AG09319 (cell line): ENCODE data around the gene FUZ.

ENCODE experiments used
- DNase-seq: peaks from one replicate; pipeline ENCODE4 v3.0.0-alpha.2; 2010; ENCODE audit warnings: low read depth; ENCODE audit errors: extremely low read depth
- TF ChIP-seq, protein P1 (sequence below): IDR thresholded peaks from 2 replicates; pipeline ENCODE4 v1.5.1; 2011; ENCODE audit warnings: low read depth, mild to moderate bottlenecking, inconsistent platforms, low read length, moderate library complexity

FUZ gene, protein sequence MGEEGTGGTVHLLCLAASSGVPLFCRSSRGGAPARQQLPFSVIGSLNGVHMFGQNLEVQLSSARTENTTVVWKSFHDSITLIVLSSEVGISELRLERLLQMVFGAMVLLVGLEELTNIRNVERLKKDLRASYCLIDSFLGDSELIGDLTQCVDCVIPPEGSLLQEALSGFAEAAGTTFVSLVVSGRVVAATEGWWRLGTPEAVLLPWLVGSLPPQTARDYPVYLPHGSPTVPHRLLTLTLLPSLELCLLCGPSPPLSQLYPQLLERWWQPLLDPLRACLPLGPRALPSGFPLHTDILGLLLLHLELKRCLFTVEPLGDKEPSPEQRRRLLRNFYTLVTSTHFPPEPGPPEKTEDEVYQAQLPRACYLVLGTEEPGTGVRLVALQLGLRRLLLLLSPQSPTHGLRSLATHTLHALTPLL

DNA sequence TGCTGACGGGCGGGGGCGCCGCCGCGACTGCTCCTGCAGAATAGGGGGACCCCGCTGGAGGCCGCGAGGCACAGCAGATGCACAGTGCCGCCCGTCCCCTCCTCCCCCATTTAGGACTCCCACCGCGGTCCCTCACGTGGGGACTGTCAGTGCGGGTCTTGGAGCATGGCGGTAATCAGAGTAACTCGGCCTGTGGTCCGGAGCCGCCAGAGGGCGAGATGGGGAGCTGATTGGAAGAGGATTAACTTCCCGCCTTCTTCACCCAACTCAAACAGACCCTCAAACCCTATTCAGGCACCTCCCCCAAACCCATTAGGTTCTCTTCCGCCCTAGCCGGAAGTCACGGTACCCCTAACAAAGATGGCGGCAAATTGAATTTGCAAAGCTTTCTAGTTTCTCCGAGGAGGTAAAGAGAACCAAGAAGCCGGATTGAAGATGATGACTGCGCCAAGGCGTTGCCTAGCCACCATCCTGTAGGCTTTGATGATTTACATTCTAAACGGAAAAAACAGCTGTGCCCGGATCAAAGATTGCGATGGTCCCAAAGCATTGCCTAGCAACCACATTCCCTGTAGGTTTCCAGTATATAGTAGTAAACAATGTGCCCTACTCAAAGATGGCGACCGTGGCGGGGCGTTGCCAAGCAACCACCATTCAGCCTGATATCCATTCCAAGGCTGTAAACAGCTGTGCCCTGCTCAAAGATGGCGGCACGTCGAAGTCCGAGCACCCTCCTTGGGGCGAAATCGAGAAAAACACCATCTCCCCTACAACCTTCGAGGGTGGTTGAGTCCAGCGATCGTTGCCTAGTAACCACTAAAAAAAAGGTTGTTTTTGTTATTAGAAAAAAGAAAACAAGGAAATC is at the start of gene FUZ:
Gene FUZ (minus strand): TSS at position 296 of the 865 bp plus-strand sequence. CDS start 186 bp downstream, at position 110.
- peak; percentile 96 for DNase-seq
- TF ChIP-seq, protein P1, sequence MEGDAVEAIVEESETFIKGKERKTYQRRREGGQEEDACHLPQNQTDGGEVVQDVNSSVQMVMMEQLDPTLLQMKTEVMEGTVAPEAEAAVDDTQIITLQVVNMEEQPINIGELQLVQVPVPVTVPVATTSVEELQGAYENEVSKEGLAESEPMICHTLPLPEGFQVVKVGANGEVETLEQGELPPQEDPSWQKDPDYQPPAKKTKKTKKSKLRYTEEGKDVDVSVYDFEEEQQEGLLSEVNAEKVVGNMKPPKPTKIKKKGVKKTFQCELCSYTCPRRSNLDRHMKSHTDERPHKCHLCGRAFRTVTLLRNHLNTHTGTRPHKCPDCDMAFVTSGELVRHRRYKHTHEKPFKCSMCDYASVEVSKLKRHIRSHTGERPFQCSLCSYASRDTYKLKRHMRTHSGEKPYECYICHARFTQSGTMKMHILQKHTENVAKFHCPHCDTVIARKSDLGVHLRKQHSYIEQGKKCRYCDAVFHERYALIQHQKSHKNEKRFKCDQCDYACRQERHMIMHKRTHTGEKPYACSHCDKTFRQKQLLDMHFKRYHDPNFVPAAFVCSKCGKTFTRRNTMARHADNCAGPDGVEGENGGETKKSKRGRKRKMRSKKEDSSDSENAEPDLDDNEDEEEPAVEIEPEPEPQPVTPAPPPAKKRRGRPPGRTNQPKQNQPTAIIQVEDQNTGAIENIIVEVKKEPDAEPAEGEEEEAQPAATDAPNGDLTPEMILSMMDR: peak; percentile 15

DNA sequence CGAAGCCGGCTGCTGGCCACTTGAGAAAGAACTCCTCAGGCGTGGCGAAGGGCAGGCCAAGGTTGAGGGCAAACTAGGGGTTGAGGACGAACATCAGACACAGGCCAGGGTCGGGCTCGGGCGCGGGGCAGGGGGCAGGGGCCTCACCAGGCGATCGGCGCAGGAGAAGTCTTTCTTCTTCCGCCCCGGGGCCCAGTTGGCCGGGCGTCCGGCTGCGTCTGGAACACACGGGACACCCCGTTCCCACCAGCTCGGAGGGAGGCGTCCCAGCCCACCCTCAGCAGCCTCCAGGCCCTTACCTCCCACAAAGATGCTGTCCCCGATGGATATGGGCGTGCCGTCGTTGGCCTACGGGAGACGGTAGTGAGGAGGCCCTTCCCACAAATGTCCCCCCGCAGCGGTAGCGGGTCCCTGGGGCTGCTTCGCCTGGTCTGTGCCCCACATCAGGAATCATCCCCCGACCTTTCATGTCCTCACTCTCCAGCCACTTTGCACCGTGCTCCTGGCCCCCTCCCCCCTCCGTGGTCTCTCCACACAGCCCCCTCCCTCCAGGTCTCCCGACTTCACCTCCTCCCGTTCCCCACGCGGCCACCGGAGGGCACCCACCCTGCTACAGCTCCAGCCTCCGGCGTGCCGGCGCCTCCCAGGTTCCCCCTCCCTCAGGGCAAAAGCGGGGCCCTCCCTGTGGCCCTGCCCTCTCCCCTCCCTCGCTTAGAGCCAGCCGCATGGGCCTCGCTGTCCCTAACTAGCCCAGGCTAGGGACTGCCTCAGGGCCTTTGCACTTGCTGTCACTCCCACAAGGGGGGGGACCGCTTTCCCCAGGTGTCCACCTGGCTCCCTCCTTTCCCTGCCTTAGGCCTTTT is 49.5 kb upstream of the FUZ start:
- DNase-seq: no peak

DNA sequence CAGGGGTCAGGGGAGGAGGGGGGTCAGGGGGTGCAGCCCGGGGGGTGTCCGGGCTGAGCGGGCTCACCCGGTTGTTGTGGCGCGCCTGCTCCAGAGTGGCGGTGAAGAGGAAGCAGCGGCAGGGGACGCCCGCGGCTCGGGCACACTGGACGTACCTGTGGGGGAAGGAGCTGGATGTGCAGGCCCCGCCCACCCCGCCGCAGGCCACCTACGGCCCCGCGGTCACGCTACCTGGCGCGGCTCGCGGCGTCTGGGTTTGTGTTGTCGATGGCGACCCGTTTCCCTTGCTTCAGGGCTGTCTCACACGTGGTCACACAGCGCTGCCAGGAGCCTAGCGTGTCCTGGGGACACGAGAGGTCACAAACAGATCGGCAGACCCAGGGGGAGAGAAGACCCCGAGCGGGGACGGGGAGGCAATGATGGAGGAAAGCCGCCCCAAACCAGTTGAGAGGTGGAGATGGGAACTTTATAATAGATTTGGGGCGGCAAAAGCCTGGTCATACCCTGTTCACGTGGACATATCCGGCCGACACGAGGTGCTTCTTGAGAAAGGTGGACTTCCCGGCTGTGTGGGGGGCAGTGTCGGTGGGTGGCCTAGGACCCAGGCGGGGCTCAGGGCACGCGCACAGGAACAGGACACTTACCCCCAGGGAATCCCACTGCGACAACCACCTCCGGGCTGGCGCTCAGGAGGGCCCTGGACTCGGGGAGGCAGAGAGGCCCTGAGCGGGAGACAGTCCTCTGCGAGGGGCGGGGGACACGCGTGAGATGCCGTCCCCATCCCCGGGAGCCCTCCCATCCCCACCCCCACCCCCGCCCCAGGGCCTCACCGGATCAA is 48.7 kb upstream of the FUZ start:
- no peak for DNase-seq
- TF ChIP-seq, protein P1: no peak

More for the DNA sequence above, 49.5 kb upstream of the FUZ start:
- TF ChIP-seq, protein P1: peak; percentile 5

DNA sequence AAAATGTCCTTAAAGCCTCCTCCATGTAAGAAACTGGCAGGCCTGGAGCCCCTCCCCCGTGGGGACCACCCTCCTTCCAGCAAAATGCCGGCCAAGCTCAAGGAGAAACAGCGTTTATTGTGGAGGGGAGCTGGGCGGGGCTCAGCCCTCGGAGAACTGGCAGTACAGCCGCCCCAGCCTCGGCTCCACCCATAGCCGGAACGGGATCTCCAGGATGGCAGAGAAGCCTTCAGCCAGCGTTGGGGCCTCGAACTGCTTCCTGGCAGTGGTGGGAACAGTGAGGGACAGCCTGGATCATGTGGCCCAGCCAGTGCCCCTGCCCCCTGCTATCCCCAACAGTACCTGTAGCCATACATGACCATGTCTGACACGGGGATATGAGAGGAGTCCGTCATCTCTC is 48.0 kb upstream of the FUZ start:
- TF ChIP-seq, protein P1: no peak
- DNase-seq: no peak

DNA sequence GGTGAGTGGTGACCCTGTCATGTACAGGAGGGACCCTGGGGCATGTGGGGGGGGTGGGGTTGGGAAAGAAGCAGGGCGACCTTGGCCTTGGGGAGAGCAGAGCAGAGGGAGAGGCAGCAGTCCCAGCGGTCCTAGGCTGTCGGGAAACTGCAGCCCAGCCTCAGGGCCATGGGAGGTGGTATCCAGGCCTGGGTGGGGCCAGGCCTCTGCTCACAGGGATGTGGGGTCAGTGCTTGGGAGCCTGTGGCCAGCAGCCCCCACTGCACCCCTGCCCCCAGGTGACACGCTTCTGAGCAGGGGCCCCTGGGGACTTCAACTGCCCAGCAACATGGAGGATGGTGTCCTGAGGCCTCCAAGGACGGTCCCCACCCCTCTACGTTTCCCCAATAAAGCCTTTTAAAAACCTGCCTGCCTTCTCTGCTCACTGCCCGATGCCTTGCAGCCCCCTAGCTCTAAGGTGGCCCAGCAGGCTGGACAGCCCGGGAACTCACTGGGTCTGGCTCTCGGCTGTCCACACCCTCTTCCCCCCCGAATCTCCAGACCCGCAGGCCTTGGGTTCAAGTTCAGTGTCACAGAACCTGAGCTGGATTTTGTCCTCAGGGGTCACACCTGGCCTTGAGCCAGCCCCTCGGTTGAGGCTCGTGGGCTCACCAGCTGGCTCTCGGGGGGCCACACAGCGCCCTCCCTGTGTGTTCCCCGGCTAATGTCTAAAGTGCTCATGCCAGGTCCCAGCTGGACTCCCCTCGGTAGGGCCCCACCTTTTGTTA is 47.4 kb upstream of the FUZ start:
- TF ChIP-seq, protein P1: no peak
- no peak for DNase-seq
